IPS-NIHi11 (cell line): Measurements from ENCODE around the gene POLRMT.
A peak's percentile ranks its signal among the peaks of the same experiment; 100 is the strongest.
"Not testable (repeated sequence)": the region's sequence is repeated elsewhere in the genome, so short reads cannot be mapped to it uniquely, and the experiment has no call there.

Experiments
- DNase-seq: peaks from one replicate; pipeline ENCODE4 v3.0.0; 2012; ENCODE audit warnings: mixed read lengths, low spot score

POLRMT gene

DNA sequence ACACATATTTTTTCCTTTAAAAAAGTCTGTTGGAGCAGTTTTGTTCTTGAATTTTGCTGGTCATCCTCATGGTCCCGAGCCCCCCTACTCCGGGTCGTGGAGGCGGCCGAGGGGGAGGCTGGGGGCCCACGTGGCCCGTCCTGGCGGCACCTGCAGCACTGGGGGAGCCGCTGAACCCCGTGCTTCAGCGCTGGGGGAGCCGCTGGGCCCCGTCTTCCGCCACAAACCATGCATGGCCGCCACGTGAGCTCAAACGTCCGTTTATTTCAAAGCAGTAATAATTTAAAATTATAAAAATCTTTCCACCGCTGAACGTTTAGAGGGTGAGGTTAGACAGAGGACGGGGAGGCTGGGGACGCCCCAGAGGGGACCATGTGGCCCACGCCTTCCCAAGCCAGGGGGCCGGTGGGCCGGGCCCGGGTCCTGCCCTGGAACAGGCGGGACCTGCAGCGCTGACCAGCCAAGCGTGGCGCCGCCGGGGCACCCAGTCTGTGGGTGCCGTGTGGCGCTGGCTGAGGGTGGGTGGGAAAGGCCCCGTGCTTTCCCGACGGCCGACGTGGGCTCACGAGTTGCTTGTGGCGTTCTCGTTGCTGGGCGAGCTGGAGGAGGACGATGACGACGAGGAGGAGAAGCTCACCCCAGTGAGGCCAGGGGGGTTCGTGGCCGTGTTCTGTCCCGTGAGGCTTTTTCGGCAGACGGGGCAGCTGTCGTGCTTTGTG is 14.4 kb upstream of the POLRMT start:
- DNase-seq = peak; percentile 14

GRCh38 chr19:646779-647565 is 13.6 kb upstream of the POLRMT start:
- DNase-seq = peak; percentile 13

- no peak for DNase-seq
Observed at GRCh38 chr19:645912-646778, 12.8 kb upstream of the POLRMT start.

DNA sequence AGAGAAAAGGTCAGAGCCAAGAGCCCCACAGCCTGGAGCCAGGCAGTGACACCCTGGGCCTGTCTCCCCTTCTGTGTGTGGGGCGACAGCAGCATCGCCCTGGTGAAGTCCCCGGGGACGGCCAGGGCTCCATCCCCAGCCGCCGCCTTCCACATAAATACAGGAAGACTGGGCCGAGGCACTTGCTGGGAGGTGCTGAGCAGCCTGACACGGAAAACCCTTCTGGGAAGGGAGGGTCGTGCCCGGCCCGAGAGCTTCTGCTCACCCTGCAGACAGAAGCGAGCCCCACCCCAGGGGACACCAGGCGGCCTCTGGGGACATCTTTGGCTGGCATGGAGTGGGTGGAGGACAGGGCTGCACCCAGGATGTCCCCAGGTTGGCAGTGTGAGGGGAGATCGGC is 11.5 kb upstream of the POLRMT start:
- DNase-seq = no peak

GRCh38 chr19:644363-644762 is 11.0 kb upstream of the POLRMT start:
- no peak for DNase-seq

GRCh38 chr19:643736-644135 is 10.4 kb upstream of the POLRMT start:
- no peak for DNase-seq

DNA sequence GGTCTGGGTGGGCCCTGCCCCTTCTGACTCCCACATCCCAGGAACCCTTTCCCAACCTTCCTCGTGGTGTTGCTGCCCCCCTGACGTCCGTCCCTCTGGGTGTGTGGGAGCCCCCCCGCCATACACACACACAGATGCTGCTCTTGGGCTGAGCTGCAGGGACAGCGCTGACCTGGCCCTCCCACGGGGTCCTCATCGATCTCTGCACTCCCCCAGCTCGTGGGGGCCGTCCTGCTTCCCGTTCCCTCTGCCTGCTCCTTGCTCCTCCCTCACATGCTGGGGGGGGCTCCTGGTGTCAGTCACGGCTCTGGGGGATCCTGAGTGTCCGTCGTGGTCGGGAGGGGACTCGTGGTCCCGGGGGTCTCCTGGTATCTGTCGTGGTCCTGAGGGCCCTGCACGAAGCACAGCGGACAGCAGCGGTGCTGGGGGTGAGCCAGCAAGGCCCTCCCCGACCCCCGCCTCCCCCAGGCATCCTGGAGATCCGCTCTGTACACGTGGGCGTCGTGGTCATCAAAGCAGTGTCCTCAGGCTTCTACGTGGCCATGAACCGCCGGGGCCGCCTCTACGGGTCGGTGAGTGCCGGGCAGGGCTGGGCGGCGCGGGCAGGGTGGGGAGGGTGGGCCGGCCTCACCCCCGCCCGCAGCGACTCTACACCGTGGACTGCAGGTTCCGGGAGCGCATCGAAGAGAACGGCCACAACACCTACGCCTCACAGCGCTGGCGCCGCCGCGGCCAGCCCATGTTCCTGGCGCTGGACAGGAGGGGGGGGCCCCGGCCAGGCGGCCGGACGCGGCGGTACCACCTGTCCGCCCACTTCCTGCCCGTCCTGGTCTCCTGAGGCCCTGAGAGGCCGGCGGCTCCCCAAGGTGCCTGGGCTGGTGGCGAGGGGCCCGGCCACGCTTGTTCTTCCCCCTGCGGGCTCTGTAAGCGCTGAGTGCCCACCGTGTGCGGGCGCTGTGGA is 9.7 kb upstream of the POLRMT start:
- DNase-seq = no peak

DNA sequence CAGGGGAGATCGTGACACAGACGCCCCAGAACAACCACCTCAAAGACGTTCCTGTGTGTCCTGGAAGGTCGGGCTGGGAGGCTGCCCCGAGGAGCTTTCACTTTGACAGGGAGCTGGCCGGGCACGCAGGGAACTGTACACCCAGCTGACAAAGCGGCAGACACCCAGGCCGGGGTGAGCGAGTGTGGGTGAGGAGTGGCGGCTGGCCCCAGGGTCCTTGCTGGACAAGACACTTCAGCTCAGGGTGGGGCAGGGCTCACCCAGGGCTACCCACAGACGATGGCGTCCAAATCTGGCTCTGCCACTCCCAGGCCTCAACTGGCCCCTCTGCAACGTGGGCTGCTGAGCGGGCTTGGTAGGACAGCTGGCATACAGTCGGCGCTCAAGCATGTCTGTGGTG is 8.4 kb upstream of the POLRMT start:
- DNase-seq = no peak

DNA sequence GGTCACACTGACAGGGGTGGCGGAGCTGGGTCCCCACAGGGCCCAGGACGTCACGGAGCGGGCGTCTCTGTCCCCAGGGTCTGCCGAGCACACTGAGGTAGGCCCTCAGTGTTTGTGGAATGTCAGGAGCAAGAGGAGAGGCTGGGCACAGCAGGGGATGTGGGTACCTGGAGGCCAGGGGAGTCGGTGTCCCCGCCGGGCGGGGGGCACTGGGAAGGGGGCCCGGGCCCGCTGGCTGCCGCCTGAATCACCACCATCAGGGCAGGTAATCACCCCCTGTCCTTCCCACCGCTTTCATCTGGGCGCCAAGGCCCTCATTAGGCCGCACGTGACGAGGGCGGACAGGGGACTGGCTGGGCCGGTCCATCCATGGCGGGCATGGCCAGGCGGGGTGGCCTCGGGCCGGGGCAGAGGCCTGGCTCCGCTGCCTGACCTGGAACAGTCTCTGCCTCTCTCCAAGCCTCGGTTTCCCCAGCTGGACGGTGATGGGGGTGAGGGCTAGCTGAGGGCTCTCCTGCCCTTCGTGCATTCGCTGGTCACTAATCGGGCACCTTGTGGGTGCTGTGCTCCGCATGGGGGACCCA is 7.4 kb upstream of the POLRMT start:
- no peak for DNase-seq

DNA sequence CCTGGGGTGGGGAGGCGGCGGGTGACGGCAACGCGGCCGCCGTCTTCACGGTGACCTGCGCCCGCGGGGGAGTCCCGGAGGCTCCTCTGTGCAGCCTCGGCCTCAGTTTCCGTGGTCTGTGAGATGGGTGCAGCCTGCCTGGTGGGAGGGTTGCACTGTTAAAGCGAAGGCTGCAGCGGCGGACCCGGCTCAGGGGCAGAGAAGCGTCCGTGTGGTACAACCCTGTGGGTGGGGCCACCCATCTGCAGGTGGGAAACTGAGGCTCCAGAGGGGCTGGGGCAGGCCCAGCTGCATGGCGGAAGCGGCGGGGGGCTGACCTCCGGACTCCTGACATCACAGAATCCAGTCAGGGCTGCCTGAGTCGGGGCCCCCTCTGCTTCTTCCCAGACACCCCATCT is 6.8 kb upstream of the POLRMT start:
- no peak for DNase-seq

GRCh38 chr19:639253-640160 is 6.2 kb upstream of the POLRMT start, which contains the start of gene FGF22:
Gene FGF22, plus strand, starts transcription at chr19:639879. Its CDS starts 47 bp downstream, at chr19:639926.
- DNase-seq = peak; percentile 99

DNA sequence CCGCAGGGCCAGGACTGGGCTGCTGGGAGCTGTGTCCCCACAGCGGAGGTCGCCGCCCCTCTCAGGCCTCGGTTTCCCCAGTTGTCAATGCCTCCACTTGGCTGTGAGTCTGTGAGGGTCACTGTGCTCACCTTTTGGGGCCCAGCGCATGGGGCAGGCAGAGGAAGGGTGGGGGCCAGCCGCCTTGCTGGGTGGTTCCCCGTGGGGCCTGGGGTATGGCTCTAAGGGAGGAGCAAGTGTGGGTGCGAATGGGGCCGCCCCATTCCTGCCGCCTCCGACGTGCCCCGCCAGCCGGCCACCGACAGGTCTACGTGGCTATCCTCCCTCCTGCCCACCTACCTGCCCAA is 5.5 kb upstream of the POLRMT start:
- no peak for DNase-seq

GRCh38 chr19:634975-635652 is 1.8 kb upstream of the POLRMT start:
- no peak for DNase-seq

- no peak for DNase-seq
Observed at GRCh38 chr19:633786-634639, 676 bp upstream of the POLRMT start.

DNA sequence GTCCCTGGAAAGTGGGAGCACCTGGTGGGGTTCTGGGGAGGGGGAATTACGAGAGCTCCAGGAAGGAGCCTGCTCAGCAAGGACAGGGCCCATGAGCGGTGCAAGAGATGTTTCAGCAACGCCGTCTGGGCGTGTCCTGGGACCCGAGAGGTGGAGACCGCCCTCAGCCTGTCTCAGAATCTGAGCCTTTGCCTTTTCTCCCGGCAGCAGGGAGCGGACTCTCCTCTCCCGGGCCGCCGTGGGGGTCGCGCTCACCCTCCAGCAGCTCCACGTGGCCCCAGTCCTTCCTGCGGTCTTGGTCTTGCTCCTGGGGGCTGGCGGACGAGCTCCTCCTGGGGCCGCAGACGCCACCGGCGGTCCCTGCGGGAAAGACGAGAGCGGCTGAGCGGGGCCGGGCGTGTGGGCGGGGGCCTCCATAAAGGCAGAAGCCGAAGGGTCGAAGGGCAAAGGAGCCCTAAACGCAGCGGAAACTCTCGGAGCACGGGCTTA is 714 bp downstream of the POLRMT start:
- DNase-seq = peak; percentile 75

DNA sequence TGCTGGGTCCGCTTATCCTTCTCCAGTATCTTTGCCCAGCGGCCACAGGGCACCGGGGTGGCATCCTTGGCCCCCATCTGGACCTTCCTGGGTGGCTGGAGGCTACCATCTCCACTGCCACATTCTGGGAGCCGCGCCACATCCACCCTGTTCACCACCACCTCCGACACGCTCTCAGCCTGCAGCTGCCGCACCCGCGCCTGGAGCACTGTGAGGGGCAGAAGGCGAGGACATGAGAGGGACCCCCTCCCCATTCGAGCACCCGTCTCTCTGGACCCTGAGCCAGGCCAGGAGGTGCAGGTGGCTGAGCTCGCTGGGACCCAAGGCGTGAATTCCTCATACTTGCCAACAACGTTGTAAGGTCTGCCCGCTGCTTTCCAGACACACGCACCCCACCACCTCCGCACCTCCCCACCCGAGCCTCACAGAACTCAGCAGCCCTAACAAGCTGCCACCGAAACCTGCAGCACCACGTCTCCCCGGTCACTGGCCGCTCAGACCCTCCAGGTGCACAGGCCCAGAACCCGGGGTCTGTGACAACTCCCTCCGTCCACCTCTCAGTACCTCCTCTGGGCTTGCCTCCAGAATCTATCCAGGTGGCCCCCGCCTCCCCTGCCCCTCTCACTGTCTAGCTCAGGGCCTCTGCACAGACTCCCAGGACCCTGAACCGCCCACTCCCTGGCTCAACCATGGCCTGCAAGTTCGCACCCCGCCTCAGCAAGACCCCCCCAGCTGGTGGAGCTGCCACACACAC is 3.2 kb downstream of the POLRMT start:
- no peak for DNase-seq

GRCh38 chr19:629515-629914 is 3.8 kb downstream of the POLRMT start:
- DNase-seq = not testable (repeated sequence)

GRCh38 chr19:628168-628567 is 5.2 kb downstream of the POLRMT start:
- peak; percentile 77 for DNase-seq
